Psoas muscle (tissue), 8 donors: ENCODE data around the gene OR3A3. TPM values are rescaled to one million over a fixed set of nuclear protein-coding genes. Genes with fewer than 3 reads are reported as not detected.
"Not testable (repeated sequence)": the region's sequence is repeated elsewhere in the genome, so short reads cannot be mapped to it uniquely, and the experiment has no call there.

Experiments used
- ATAC-seq, 4 donors: fragments of 200-7000 bp; cut with Tn5 transposase; one replicate each; pipeline ENCODE4 v1.9.1; 2020; ENCODE audit warnings: moderate library complexity in 3 of 4, mild to moderate bottlenecking in 2 of 4
- DNase-seq, 2 donors: peaks; one replicate each; pipeline ENCODE4 v3.0.0-alpha.2; 2020
- H3K27ac ChIP-seq: fragments of 200-600 bp; one replicate; pipeline ENCODE4 v1.8.0; 2022
- H3K27me3 ChIP-seq, 3 donors: fragments of 200-600 bp in 1 of 3; one replicate each; pipeline versions ENCODE4 v1.6.1 to v1.8.0; 2013 to 2022; ENCODE audit warnings: low read length in 2 of 3, mild to moderate bottlenecking in 2 of 3, moderate library complexity in 1 of 3; ENCODE audit not compliant: insufficient read depth in 3 of 3
- H3K36me3 ChIP-seq, 2 donors: fragments of 200-600 bp in 1 of 2; one replicate each; pipeline versions ENCODE4 v1.6.1 to v1.8.0; 2013 to 2022; ENCODE audit warnings: low read depth in 1 of 2, mild to moderate bottlenecking in 1 of 2, moderate library complexity in 1 of 2; ENCODE audit not compliant: insufficient read depth in 1 of 2
- H3K4me1 ChIP-seq: fragments of 200-600 bp; one replicate; pipeline ENCODE4 v1.8.0; 2022
- H3K4me3 ChIP-seq: fragments of 200-600 bp; one replicate; pipeline ENCODE4 v1.8.0; 2022; ENCODE audit warnings: mild to moderate bottlenecking
- H3K9me3 ChIP-seq: fragments of 200-600 bp; one replicate; pipeline ENCODE4 v1.8.0; 2022
- CTCF ChIP-seq: fragments of 200-600 bp; IDR thresholded peaks from one replicate; pipeline ENCODE4 v1.8.0; 2022; ENCODE audit warnings: antibody characterized with exemption
- WGBS, 3 donors: extraction: QIAGEN DNeasy Blood & Tissue Kit; methylation state at CpG; one replicate each; pipeline versions ENCODE4 v1.1.6 to v1.1.7; 2013; 5-methylcytosine and 5-hydroxymethylcytosine counted together
- intact Hi-C, 2 donors: fragments of 100-400 bp; cut with DNase I; formaldehyde crosslinking; loops; one replicate each; pipeline versions ENCODE4 v1.11.0 to v1.14.2; 2022
- polyA plus RNA-seq, 3 donors: library from polyadenylated mRNA; stranded (reverse); fragments of 200-250 nt; gene quantifications; one replicate each; pipeline ENCODE4 v1.2.3, GENCODE V29; 2013
- total RNA-seq, 4 donors: library from RNA; stranded (reverse); fragmentation: NEBNext Ultra II Directional in 2 of 4; extraction: Animal tissue kit (Norgen Biotek cat#: 25700) in 2 of 4; gene quantifications; one replicate each; pipeline versions ENCODE4 v1.2.1 to v1.2.4, GENCODE V29; 2021 to 2023
- donor health status: healthy with polysubstance abuse.
- donor health status: DM: no; HTN: no; CAD: no; lungs with moderate emphysema.
- donor health status: Bipolar disorder and iron deficiency.
- donor health status: healthy.
- donor health status: DM: yes; HTN: yes; CAD: no.
- donor health status: DM: no; HTN: no; CAD: no.
- donor health status: DM: no; HTN: no; CAD: no.
- donor health status: DM: yes; HTN: yes; CAD: no.

OR3A3 gene
- total and polyA plus RNA-seq, 7 donors: not detected

GRCh38 chr17:3415610-3416009 is 4.4 kb downstream of the OR3A3 start:
- H3K27ac ChIP-seq: no peak overlapping the region
- H3K27me3 ChIP-seq: no peaks in the 10 kb centered on the region
- ATAC-seq: no peak
- no peak overlapping the region for H3K4me3 ChIP-seq
- 46 to 53% (median 47%) methylated on average over 5 of the region's 5 CpGs for WGBS, 3 donors
- H3K9me3 ChIP-seq: no peaks in the 10 kb centered on the region
- no peaks in the 10 kb centered on the region for H3K4me1 ChIP-seq
- H3K36me3 ChIP-seq: no peaks in the 10 kb centered on the region
- DNase-seq: no peak
- no peak for TF ChIP-seq CTCF
- intact Hi-C loops: no loop called here

- no peak for TF ChIP-seq CTCF
- intact Hi-C loops: no loop called here
- WGBS, 3 donors: 51 to 58% (median 56%) methylated on average over 2 of the region's 2 CpGs
- H3K36me3 ChIP-seq: no peaks in the 10 kb centered on the region
- H3K9me3 ChIP-seq: no peaks in the 10 kb centered on the region
- ATAC-seq (no peak), DNase-seq (no peak)
- H3K27ac ChIP-seq: no peak overlapping the region
- H3K4me1 ChIP-seq: no peaks in the 10 kb centered on the region
- no peaks in the 10 kb centered on the region for H3K27me3 ChIP-seq
- H3K4me3 ChIP-seq: no peak overlapping the region
Observed at GRCh38 chr17:3418222-3418621, 7.1 kb downstream of the OR3A3 start.

GRCh38 chr17:3433215-3433614 is 22.0 kb downstream of the OR3A3 start:
- H3K36me3 ChIP-seq, DNase-seq, H3K27ac ChIP-seq, intact Hi-C loops, ATAC-seq, H3K4me1 ChIP-seq, H3K4me3 ChIP-seq, H3K27me3 ChIP-seq: not testable (repeated sequence)
- H3K9me3 ChIP-seq: peaks cover 11% of the 10 kb centered on the region
- 30 to 36% (median 32%) methylated on average over 7 of the region's 7 CpGs for WGBS, 3 donors

GRCh38 chr17:3433741-3434140 is 22.6 kb downstream of the OR3A3 start, which contains the start of gene OR1E2:
Gene OR1E2 (minus strand): TSS chr17:3433841. CDS start chr17:3433841, 0 bp downstream.
- no peak within 1 kb of the TSS for H3K4me3 ChIP-seq
- no peak within 1 kb of the TSS for H3K27ac ChIP-seq
- no peaks in the 10 kb centered on the region for H3K4me1 ChIP-seq
- WGBS, 3 donors: 64 to 69% (median 66%) methylated on average over 3 of the region's 3 CpGs
- intact Hi-C loops: no loop called here
- H3K36me3 ChIP-seq: no peaks in the 10 kb centered on the region
- peaks cover 11% of the 10 kb centered on the region for H3K9me3 ChIP-seq
- DNase-seq: no peak
- no peak for ATAC-seq
- H3K27me3 ChIP-seq: peaks cover 0 to 5% (median 0%) of the 10 kb centered on the region in 3 donors
- TF ChIP-seq CTCF: no peak

GRCh38 chr17:3438368-3438767 is 27.2 kb downstream of the OR3A3 start:
- H3K4me3 ChIP-seq: no peak overlapping the region
- intact Hi-C loops: no loop called here
- ATAC-seq (no peak), DNase-seq (no peak)
- no peak overlapping the region for H3K27ac ChIP-seq
- peaks cover 0 to 5% (median 0%) of the 10 kb centered on the region in 3 donors for H3K27me3 ChIP-seq
- 43 to 65% (median 44%) methylated on average over 1 of the region's 1 CpG for WGBS, 3 donors
- TF ChIP-seq CTCF: no peak
- H3K9me3 ChIP-seq: no peaks in the 10 kb centered on the region
- no peaks in the 10 kb centered on the region for H3K4me1 ChIP-seq
- no peaks in the 10 kb centered on the region for H3K36me3 ChIP-seq
